ENCODE results near the gene NEAT1.
A peak's percentile ranks its signal among the peaks of the same experiment; 100 is the strongest.

GRCh38 chr11:65487467-65488272 lies 65.1 kb downstream of the NEAT1 start:
- TF ChIP-seq CTCF (IDR thresholded peaks at IDR 0.05) = peak in 1 of 12 donors; percentile 12
- TF ChIP-seq POLR2A (IDR thresholded peaks at IDR 0.05) = peak in 1 of 2 donors; percentile 57
